Stimulated activated naive CD4-positive, alpha-beta T cell (primary cell): ENCODE measurements around the gene POTEI.
"Not testable (repeated sequence)": the region's sequence is repeated elsewhere in the genome, so short reads cannot be mapped to it uniquely, and the experiment has no call there.

Source experiments
- DNase-seq, 6 experiments: peaks; one replicate each; lab custom pipeline; 2025; lab: John Stamatoyannopoulos, UW

POTEI gene

DNA sequence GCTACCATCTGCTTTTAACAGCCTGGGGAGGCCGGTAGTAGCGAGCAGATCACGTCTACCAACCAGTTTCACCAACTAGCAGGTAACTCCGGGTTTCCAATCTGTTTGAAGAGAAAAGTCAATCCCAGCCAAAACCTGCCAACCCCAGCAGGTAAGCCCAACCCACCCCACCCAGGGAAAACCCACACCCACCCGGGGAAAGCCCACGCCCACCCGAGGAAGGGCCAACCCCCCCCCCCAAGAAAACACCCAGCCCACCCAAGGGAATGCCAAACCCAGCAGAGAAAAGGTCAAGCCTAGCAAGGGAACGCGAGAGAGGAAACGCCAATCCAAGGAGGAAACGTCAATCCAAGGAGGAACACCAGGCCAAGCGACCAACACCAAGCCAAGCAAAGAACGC, at the start of gene POTEI:
Gene POTEI (minus strand): TSS at position 101 of the 400 bp plus-strand sequence. CDS start 93 bp downstream, at position 8.
- DNase-seq, result not testable (repeated sequence)

DNA sequence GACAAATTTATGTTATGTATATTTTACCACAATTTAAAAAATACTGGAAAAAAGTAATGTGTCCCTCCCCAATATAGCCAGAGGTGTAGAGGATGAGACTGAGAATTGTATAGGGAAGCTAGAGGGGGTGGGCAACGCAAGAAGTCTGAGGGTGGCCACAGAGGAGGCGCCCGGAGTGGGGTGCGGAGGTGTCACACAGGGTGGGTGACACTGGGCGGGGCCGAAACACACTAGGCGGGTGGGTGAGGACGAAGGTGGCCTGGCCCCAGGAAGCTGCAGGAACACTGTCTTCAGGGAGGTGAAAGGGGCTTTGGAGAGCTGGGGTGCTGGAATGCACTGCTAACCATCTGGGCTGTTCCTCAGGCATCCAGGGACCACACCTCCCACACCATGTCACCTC, 47.3 kb upstream of the POTEI start:
- not testable (repeated sequence) for DNase-seq

DNA sequence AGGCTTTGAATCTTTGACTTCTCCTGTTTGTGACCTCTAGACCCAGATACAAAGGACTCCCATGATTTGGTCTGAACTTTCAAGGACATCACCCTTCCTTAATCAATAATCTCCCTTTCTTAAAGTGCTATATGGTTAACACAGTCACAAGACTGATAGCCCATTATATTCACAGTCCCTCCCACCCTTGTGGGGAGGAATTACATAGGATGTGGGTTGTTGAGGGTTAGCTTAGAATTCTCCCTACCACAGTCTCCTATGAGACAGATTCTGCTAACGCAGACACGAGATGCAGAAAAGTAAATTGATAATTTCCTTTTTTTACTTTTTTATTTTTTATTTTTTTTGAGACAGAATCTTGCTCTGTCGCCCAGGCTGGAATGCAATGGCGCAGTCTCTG, 45.0 kb upstream of the POTEI start:
- DNase-seq, result not testable (repeated sequence)

DNA sequence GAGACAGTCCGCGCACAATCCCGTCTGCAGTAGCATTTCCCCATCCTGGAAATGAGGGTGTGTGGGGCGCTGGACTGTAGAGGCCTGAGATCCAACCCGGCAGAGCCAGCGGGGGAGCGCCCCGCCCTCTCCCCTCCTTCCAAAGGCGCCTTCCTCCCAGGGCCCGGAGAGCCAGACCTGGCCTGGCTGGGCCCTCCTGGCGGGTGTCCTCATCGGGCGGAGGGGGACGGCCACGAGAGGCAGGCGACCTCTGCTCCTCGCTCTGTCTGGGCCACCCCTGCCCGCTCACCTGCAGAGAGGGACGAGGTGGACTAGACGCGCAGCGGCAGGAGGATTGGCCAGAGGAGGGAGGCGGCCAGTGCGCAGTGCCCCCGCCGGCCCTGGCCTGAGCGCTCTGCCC, 40.3 kb upstream of the POTEI start:
- DNase-seq, result not testable (repeated sequence)

DNA sequence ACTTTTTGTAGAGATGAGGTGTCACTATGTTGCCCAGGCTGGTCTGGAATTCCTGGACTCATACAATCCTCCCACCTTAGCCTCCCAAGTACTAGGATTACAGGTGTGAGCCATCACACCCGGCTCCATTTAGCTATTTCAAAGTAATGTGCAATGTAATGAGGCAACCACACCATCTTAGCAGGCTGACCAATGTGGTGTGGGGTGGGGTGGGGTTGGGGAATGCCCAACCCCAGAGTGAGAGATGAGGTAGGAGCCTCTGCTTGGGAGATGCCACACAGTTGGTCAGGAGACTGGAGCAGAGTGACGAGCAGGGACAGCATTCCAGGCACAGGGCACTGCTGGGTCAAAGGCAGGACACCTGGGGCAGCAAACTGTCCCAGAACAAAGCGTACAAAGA, 39.3 kb upstream of the POTEI start:
- DNase-seq, result not testable (repeated sequence)

DNA sequence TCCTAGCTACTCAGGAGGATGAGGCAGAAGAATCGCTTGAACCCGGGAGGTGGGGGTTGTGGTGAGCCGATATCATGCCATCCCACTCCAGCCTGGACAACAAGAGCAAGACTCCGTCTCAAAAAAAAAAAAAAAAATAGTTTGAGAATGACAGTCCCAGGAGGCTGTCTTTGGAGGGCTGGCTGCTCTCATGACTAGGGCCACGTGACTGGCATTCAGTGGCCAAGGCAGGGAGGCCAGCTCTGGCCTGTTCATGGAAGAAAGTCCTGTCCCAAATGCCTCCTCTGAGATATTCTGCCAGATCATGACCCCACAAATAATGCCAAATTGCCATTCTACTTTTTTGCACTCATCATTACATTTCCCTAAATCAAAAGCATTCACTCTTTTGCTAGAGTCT, 35.9 kb upstream of the POTEI start:
- DNase-seq, result not testable (repeated sequence)

DNA sequence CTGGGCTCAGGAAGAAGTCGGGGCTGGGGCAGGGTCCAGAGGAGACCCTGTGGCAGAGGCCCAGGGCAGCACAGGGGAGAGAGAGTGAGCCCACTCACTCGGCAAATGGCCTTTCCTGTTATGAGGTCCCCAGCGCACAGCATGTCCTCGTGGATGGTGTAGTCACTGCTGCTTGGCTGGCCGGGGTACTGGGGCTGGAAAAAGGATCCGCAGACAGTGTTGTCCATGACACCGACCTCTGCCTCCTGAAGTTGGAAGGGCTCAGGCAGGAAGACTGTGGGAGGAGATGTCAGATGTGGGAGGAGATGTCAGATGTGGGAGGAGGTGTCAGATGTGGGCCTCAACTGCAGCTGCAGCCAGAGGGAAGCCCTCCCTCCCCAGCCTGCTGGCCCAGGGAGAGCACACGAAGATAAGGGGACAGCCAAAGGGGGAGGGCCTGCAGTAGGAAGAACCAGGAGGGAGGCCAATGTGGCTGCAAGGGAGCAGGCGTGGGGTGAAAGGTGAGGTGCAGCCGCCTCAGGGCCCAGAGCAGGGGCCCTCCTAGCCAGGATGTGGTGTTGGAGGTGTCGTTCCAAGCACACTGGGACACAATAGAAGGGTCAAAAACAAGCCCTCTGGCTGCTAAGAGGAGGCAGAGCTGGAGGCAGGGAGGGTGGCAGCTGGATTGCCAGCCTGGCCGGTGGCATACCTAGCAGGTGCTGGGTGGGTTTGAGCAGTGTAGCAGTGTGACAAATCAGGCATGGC, 34.8 kb upstream of the POTEI start:
- DNase-seq, result not testable (repeated sequence)

DNA sequence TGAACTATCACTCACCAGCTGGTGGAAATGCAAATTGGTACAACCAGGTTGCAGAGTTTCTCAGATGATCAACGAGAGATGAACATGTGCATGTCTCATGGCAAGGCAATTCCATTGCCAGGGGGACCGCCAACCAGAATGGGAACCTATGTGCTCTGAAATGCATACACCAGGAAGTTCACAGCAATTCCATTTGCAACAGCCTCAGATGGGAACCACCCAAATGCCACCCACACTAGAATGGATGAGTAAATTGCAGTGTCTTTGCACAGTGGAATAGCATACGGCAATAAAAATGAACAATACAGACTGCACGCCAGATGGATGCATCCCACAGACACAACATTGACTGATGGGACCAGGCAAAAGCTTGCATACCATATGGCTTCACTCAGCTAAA, 33.7 kb upstream of the POTEI start:
- DNase-seq, result not testable (repeated sequence)

DNA sequence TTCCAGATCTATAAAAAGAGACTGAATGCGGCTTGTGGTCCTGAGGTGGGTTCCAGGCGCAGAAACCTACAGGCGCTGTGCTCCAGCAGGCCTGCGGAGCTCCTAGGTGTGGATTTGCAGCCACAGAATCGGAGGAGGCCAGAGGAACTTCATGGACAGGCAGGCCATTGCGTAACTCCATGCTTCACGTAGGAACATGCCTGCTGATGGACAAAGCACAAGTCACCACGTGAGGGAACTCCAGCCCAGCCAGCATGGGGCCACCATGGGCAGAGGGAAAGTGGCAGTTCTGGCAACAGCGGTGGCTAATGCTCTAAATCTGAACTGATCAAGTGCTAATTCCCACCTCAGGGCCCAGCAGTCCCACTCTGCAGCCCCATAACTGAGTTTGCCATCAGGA, 29.1 kb upstream of the POTEI start:
- not testable (repeated sequence) for DNase-seq

DNA sequence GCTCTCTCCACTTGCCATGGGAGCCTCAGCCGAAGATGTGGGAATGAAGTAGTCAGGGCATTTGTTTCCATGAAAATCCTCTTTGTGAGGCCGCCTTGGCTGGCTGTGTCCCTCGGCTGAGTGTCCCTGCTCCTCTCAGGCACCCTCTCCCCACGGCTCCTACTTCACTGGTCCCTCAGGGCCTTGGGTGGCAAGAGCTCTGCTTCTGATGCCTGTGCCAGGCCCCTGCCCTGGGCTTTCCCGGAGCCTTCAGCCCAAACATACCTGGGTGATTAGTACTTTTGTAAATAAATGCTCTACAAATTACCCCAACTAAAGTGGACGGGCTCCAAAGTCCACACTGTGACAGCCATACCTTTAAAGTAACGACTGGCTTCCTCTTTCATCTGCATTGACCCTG, 27.5 kb upstream of the POTEI start:
- DNase-seq, result not testable (repeated sequence)

DNA sequence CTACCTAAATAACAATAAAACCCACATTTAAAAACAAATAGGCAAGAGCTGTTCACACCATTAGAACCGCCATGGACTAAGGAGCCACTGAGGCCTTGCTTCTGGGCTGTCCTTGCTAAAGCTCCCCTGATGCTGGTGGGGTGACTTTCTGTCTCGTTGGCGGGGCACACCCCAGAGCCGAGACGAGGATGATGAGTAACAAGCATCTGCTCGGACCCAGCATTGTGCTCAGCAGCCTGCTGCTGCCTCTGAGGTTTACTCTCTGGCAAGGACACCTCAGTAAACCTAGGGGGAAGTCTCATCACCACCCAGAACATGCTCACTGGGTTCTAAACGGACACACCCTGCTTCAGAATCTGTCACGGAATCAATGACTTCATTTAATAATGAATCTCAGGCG, 22.5 kb upstream of the POTEI start:
- DNase-seq, result not testable (repeated sequence)

DNA sequence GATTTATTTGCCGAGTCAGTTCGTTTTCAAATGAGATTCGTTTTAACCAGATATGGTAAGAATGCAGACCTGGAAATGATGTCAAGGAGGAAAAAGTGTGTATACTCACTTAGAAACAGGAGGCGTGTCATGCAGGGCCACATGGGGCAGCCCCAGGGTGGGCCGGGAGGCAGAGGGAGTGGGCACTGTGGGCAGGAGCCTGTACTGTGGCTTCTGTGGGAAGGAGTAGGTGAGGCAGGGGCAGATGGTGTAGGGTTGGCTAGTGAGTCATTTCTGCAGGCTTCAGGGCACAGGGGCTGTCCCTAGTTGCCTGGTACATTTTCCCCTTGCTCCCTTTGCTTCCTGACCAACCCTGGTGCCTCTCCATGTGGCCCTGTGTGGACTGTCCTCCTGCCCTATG, 22.1 kb upstream of the POTEI start:
- DNase-seq, result not testable (repeated sequence)

DNA sequence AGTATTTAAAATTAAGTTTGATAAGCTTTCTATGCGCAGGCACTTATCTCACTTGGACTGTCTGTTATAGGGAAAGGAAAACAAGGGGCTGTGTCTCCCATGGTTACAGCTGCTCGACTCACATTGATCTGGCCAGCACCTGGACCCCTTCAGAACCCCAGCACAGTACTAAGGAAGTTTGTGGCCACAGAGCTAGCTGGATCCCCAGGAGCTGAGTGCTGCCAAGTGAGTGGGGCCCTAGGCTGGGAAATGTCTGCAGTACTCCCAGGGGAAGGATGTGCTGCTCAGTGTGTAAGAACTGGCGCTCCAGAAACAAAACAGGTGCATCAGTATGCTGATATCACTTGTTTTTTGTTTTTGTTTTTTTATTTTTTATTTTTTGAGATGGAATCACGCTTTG, 21.1 kb upstream of the POTEI start:
- DNase-seq, result not testable (repeated sequence)

DNA sequence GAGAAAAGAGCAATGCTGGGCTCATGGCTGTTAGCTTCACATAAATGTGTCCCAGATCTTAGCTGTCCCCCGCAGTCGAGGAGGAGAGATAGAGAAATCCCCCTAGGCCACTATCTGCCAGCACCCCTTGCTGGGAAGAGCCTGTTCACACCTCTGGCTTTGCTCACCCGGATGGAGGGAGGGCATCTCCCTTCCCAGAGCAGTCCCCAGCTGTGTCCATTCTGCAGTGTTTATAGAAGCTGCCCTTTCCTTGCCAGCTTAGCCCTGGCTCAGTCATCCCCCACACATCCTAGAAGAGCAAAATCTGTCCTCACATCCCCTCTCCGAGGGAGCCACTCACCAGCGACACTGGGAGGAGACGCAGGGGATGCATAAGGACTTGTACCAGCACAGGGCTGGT, 20.4 kb upstream of the POTEI start:
- not testable (repeated sequence) for DNase-seq

DNA sequence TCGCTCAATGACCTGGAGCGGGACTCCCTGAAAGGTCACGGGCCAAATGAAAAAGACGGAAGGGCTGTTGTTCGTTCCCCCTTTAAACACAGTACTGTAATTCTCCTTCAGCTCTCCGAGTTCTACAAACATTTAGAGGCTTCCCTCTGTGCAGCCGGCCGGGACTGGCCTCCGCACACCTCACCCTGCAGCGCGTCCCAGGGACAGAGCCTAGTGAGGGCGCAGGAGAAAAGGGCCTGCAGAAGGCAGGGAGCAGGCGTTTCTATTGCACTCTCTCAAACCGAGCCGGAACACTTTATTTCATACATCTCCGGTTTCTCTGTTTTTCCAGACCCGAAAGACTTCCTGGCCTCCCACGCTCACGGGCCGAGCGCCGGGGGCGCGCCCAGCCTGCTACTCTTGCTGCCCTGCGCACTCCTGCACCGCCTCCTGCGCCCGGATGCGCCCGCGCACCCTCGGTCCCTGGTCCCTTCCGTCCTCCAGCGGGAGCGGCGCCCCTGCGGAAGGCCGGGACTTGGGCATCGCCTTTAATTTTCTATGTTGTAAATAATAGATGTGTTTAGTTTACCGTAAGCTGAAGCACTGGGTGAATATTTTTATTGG, 18.3 kb upstream of the POTEI start:
- not testable (repeated sequence) for DNase-seq

DNA sequence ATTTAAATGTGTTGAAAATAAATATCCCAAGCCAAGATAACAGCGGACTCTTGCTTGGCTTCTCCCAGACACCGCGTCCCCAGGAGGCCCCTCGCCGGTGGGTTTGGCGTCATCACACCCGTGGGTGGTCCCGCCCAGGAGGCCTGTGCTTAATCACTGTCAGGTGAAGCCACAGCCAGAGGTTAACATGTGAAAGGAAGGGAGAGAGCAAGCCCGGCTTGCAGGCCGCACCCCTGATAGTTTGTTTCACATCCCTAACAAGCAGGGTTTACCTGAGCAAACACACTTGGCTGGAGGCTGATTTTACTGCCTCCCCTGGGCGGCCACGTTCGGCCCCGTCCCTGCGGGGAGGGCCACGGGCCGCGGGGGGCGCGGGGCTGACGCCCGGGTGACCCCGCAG, 13.3 kb upstream of the POTEI start:
- DNase-seq, result not testable (repeated sequence)

DNA sequence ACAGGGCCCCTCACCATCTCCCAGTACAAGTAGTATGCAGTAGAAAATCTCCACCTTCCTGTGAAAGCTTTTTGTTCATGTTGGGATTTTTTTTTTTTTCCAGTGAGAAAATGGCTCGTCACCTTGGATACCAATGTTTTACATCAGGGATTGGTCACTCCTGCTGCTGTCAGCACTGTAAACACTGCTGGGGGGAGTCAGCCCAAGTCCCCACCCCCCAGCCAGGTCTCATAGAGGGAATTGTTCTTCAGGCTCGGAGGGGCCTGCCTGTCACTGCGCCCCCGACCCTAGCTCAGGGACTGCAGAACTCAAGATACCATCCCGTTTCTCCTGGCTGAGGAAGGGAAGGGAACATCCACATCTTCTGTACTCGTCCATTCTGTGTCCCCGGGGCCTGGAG, 11.9 kb upstream of the POTEI start, which contains the start of gene CFC1B:
Gene CFC1B (plus strand): TSS at position 231 of the 400 bp plus-strand sequence. CDS start 263 bp downstream, outside the sequence.
- not testable (repeated sequence) for DNase-seq

DNA sequence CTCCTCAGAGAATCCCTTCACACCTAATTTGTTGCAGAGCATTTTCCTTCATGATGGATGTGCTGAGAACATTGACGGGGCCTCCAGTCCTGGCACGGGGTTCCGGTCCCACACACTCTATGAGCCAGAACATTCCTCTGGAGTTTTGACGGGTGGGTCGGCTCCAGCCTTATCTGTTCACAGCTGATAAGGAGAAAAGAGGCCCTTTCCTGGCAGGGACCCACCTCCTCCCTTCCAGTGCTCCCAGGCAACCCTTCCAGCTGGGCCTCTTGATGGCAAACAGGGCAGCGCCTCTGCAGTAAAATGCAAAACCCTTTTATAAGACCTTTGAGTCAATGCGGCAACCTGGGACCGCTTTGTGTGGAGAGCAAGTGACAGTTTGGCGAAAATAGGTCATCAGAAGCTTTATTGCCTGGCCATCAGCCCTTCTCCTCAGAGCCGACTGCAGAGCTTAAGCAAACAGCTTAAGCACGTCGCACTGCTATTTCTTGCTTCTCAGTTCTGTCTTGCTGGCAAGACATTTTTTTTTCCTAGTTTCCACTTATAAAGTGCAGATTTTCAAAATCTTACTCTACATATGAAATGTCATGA, 9.5 kb upstream of the POTEI start:
- not testable (repeated sequence) for DNase-seq

DNA sequence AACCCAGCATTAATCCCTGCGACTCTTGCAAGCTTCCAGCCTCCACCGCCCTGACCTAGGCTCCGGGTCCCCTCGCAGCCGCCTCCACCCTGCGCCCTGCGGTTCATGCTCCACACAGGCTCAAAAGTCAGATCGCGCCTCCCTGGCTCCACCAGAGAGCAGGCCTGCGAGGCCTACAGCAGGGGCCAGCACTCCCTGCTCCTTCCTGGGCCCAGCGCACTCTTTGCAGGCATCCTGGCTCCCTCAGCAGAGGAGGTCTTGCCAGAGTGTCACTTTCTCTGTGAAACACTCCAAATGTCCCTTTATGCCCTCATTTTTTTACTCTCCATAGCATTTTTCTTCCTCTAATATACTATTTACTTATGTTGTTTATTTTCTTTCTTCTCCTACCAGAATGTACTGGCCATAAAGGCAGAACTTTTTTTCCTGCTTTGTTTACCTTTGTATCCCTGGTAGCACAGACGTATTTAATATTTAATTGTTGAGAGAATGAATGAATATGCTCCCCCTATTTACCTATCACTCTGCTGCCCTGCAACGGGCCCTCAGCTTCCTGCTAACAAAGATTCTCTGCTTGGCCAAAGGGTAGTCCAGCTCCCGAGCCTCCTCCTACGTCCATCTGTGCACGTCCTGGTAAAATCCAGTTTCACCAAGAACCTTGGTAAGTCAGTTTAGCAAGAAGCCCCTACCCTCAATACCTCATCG, 2.8 kb upstream of the POTEI start:
- not testable (repeated sequence) for DNase-seq

DNA sequence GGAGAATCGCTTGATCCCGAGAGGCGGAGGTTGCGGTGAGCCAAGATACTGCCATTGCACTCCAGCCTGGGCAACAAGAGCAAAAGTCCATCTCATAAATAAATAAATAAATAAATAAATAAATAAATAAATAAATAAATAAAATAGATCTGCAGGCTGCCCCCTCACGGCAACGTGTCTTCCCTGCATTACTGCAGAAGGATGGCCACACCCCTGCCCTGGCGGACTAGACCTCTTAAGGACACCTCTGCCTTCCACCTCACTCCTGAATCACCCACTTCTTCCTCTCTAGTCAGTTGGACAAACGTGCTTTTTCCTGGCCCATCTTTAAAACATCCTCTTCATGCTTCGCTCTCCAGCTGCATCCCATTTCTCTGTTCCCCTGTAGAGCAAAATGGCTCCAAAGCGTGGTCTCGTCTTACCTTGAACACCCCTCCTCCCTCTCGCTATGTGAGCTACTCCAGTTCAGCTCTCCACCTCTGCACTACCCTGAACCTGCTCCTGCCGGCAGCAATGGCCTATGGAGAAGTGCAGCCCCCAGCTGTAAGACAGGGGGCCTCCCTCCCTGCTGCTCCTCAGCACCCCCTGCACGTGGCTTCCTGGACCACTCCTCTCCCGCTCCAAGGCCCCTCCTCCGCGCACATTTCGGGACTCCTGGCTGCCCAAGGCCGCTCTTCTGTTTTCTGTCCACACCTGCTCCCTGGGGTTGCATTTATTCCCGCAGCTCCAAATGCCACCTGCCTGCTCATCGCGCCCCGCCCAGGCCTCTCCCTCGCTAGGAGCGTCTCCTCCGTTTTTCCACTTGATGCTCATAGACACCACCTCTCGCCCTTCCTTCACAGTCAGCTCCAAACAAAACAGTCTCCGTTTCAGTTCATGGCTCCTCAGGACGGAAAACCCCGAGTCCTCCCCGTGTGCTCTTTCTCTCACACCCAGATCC, 1.9 kb upstream of the POTEI start:
- not testable (repeated sequence) for DNase-seq

DNA sequence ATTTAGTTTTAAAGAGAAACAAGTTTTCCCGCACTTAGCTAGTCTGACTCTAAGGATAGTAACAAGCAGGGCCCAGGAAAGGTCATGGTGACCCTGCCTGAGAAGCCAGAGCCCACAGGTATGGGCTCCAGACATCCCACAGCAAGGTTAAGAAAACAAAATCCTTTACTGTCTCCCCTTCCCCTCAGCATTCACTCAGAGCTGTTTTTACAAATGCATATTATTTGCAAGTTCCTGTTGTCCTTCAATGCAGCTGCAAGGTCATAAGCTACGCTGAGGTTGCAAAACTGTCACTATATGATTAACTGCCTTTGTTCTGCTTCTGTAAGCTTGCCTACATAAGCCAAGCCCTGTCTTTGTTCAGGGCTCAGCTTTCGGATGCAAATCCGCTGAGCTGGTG, 18.1 kb downstream of the POTEI start:
- DNase-seq, result not testable (repeated sequence)
